Measurements from ENCODE around the gene GMDS. TPM values are rescaled to one million over a fixed set of nuclear protein-coding genes. Genes with fewer than 3 reads are reported as not detected.

The GMDS gene
- total and polyA plus RNA-seq, 7 donors: 2.8 to 6.6 (median 4.7) TPM

GRCh38 chr6:2008383-2008976 is 236.9 kb downstream of the GMDS start:
- no peaks in the 10 kb centered on the region for H3K27me3 ChIP-seq (ENCODE audit: insufficient read depth in 3 of 3, low read length in 2 of 3)
- H3K27ac ChIP-seq: no peak overlapping the region
- ATAC-seq (no peak), DNase-seq (no peak)
- no peaks in the 10 kb centered on the region for H3K36me3 ChIP-seq (ENCODE audit: insufficient read depth in 1 of 2, low read depth in 1 of 2)
- H3K9me3 ChIP-seq: peaks cover 5% of the 10 kb centered on the region
- intact Hi-C loops (cut with DNase I): no loop called here
- H3K4me3 ChIP-seq: no peak overlapping the region
- TF ChIP-seq CTCF (IDR thresholded peaks at IDR 0.05): no peak
- no peaks in the 10 kb centered on the region for H3K4me1 ChIP-seq
- WGBS, 3 donors: 70 to 96% (median 92%) methylated on average over 2 of the region's 2 CpGs

- TF ChIP-seq CTCF (IDR thresholded peaks at IDR 0.05): no peak
- intact Hi-C loops (cut with DNase I): no loop called here
Observed at GRCh38 chr6:2007165-2007564, 238.2 kb downstream of the GMDS start.

GRCh38 chr6:2004888-2005287 is 240.5 kb downstream of the GMDS start:
- TF ChIP-seq CTCF (IDR thresholded peaks at IDR 0.05): no peak
- Histone ChIP-seq H3K9me3 (peaks cover 3% of the 10 kb centered on the region), H3K27ac (no peak overlapping the region), H3K4me1 (no peaks in the 10 kb centered on the region), H3K4me3 (no peak overlapping the region), H3K27me3 (ENCODE audit: insufficient read depth in 3 of 3, low read length in 2 of 3) (no peaks in the 10 kb centered on the region), H3K36me3 (ENCODE audit: insufficient read depth in 1 of 2, low read depth in 1 of 2) (no peaks in the 10 kb centered on the region)
- intact Hi-C loops (cut with DNase I): no loop called here
- DNase-seq (no peak), ATAC-seq (no peak)
- WGBS, 3 donors: 78 to 84% (median 83%) methylated on average over 3 of the region's 3 CpGs

More at GRCh38 chr6:2007165-2007564, 238.2 kb downstream of the GMDS start:
- Histone ChIP-seq H3K4me3 (no peak overlapping the region), H3K9me3 (peaks cover 5% of the 10 kb centered on the region), H3K27me3 (ENCODE audit: insufficient read depth in 3 of 3, low read length in 2 of 3) (no peaks in the 10 kb centered on the region), H3K4me1 (no peaks in the 10 kb centered on the region), H3K36me3 (ENCODE audit: insufficient read depth in 1 of 2, low read depth in 1 of 2) (no peaks in the 10 kb centered on the region), H3K27ac (no peak overlapping the region)
- no peak for ATAC-seq
- 73 to 79% (median 76%) methylated on average over 4 of the region's 4 CpGs for WGBS, 3 donors
- DNase-seq: no peak

- WGBS, 3 donors: 67 to 86% (median 85%) methylated on average over 2 of the region's 2 CpGs
- no peaks in the 10 kb centered on the region for H3K36me3 ChIP-seq (ENCODE audit: insufficient read depth in 1 of 2, low read depth in 1 of 2)
- H3K4me1 ChIP-seq: no peaks in the 10 kb centered on the region
- DNase-seq (no peak), ATAC-seq (no peak)
- intact Hi-C loops (cut with DNase I): no loop called here
- H3K9me3 ChIP-seq: no peaks in the 10 kb centered on the region
- TF ChIP-seq CTCF (IDR thresholded peaks at IDR 0.05): no peak
- H3K27ac ChIP-seq: no peak overlapping the region
- H3K4me3 ChIP-seq: no peak overlapping the region
- H3K27me3 ChIP-seq (ENCODE audit: insufficient read depth in 3 of 3, low read length in 2 of 3): no peaks in the 10 kb centered on the region
Observed at GRCh38 chr6:2000962-2001361, 244.4 kb downstream of the GMDS start.

GRCh38 chr6:1997702-1998101 is 247.7 kb downstream of the GMDS start:
- Histone ChIP-seq H3K36me3 (ENCODE audit: insufficient read depth in 1 of 2, low read depth in 1 of 2) (no peaks in the 10 kb centered on the region), H3K27ac (no peak overlapping the region), H3K9me3 (no peaks in the 10 kb centered on the region), H3K4me3 (no peak overlapping the region), H3K4me1 (no peaks in the 10 kb centered on the region), H3K27me3 (ENCODE audit: insufficient read depth in 3 of 3, low read length in 2 of 3) (no peaks in the 10 kb centered on the region)
- intact Hi-C loops (cut with DNase I): no loop called here
- 41 to 52% (median 51%) methylated on average over 3 of the region's 3 CpGs for WGBS, 3 donors
- no peak for DNase-seq
- TF ChIP-seq CTCF (IDR thresholded peaks at IDR 0.05): no peak
- ATAC-seq: no peak

Data from psoas muscle (tissue), 8 donors.